ENCODE measurements around the gene NPIPA8. TPM values are rescaled to one million over a fixed set of nuclear protein-coding genes. Genes with fewer than 3 reads are reported as not detected.
"Not testable (repeated sequence)": the region's sequence is repeated elsewhere in the genome, so short reads cannot be mapped to it uniquely, and the experiment has no call there.

The NPIPA8 gene
- total RNA-seq (2014; rRNA removed; shearing (Covaris generic)): 16.7 TPM in 1 of 2 replicates, not detected in the other
- polyA plus RNA-seq (2016; fragmentation: Nextera tagmentation; extraction: Ambion mirVana): not detected in 2 replicates
- long read RNA-seq: 0 reads

DNA sequence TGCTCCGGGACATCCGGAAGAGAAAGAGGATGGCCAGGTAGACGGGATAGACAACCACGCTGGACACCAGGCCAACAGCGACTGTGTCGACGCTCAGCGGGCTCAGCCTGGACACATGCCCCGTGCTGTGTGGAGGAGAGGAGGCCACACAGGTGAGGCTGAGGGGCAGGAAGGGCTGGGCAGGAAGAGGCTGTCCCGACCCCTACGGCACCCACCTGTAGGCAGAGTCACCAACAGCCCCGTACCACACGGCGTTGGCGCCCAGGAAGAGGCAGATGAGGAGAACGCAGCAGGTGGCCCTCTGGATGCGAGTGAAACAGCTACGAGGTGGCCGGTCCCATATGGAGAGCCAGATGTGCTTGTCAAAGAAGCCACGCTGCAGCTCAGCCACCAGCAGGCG lies at the start of gene NPIPA8:
Gene NPIPA8 (minus strand): TSS at position 101 of the 400 bp plus-strand sequence. CDS start 4,074 bp downstream, outside the sequence.
- H2AFZ ChIP-seq; H3F3A ChIP-seq (replicated peaks; ENCODE audit: low read depth); H3K4me2 ChIP-seq; DNase-seq (ENCODE audit: low spot score); H3K4me1 Mint-ChIP-seq; H3K4me1 ChIP-seq (ENCODE audit: insufficient read depth); H3K9me2 ChIP-seq (ENCODE audit: insufficient read depth); H3K4me3 Mint-ChIP-seq; H3K9me3 Mint-ChIP-seq; H4K20me1 ChIP-seq (replicated peaks; ENCODE audit: insufficient read depth); H3K27me3 Mint-ChIP-seq (ENCODE audit: insufficient read depth, low read depth, poor library complexity); H3K27ac Mint-ChIP-seq; ATAC-seq; H3K27me3 ChIP-seq (ENCODE audit: insufficient read depth); H3K27ac ChIP-seq (ENCODE audit: low read depth); H3K4me3 ChIP-seq; H3K36me3 ChIP-seq (ENCODE audit: insufficient read depth); H3K36me3 Mint-ChIP-seq (ENCODE audit: low read depth); H3K79me2 ChIP-seq (replicated peaks; ENCODE audit: insufficient read depth): not testable (repeated sequence)

DNA sequence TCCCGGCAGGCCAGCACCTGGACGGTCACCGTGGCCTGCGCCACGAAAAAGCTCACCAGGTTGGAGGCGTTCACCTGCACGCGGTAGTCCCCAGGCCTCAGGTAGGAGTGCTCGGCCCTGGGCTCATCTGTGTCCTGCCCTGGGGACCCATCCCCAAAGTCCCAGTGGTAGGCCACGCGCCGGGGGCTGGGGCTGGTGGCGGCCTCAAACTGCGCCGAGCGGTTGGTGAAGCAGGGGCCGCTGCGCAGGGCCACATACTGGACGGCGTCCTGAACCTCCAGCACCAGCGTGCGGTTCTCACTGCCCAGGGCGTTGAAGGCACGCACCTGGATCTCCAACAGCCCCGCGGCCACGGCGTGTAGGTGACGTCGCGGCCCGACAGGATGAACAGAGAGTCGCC lies 48.7 kb upstream of the NPIPA8 start:
- not testable (repeated sequence) for H3K4me1 ChIP-seq (ENCODE audit: insufficient read depth); H3K9me2 ChIP-seq (ENCODE audit: insufficient read depth); H3K4me3 Mint-ChIP-seq; H3K27me3 ChIP-seq (ENCODE audit: insufficient read depth); H3K4me3 ChIP-seq; H3K4me2 ChIP-seq; H3F3A ChIP-seq (replicated peaks; ENCODE audit: low read depth); H3K9me3 Mint-ChIP-seq; H4K20me1 ChIP-seq (replicated peaks; ENCODE audit: insufficient read depth); H3K4me1 Mint-ChIP-seq; H3K27ac Mint-ChIP-seq; H3K36me3 ChIP-seq (ENCODE audit: insufficient read depth); H3K79me2 ChIP-seq (replicated peaks; ENCODE audit: insufficient read depth); ATAC-seq; H3K36me3 Mint-ChIP-seq (ENCODE audit: low read depth); DNase-seq (ENCODE audit: low spot score); H3K27me3 Mint-ChIP-seq (ENCODE audit: insufficient read depth, low read depth, poor library complexity); H2AFZ ChIP-seq; H3K27ac ChIP-seq (ENCODE audit: low read depth)

DNA sequence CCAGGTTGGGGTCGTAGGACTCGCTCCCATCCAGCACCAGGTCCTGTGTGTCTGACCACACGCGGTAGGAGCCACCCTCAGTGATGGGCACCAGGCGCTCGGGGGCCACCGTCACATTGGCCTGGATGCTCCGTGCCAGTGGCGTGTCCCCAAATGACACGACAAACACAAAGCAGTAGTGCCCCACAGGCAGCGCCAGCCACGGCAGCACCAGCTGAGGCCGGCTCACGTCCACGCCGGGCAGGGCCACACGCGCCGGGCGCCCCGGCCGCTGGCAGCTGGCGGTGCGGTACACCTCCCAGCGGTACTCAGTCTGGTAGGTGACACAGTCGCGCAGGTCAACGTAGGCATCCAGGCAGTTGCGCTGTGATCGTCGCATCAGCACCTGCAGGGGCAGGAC lies 48.3 kb upstream of the NPIPA8 start:
- H3K4me1 ChIP-seq (ENCODE audit: insufficient read depth); H3K9me2 ChIP-seq (ENCODE audit: insufficient read depth); H4K20me1 ChIP-seq (replicated peaks; ENCODE audit: insufficient read depth); H3K27me3 Mint-ChIP-seq (ENCODE audit: insufficient read depth, low read depth, poor library complexity); H3K4me3 Mint-ChIP-seq; DNase-seq (ENCODE audit: low spot score); H3K4me3 ChIP-seq; H3F3A ChIP-seq (replicated peaks; ENCODE audit: low read depth); H3K79me2 ChIP-seq (replicated peaks; ENCODE audit: insufficient read depth); H2AFZ ChIP-seq; H3K36me3 Mint-ChIP-seq (ENCODE audit: low read depth); ATAC-seq; H3K27ac Mint-ChIP-seq; H3K4me1 Mint-ChIP-seq; H3K27me3 ChIP-seq (ENCODE audit: insufficient read depth); H3K9me3 Mint-ChIP-seq; H3K4me2 ChIP-seq; H3K27ac ChIP-seq (ENCODE audit: low read depth); H3K36me3 ChIP-seq (ENCODE audit: insufficient read depth): not testable (repeated sequence)

DNA sequence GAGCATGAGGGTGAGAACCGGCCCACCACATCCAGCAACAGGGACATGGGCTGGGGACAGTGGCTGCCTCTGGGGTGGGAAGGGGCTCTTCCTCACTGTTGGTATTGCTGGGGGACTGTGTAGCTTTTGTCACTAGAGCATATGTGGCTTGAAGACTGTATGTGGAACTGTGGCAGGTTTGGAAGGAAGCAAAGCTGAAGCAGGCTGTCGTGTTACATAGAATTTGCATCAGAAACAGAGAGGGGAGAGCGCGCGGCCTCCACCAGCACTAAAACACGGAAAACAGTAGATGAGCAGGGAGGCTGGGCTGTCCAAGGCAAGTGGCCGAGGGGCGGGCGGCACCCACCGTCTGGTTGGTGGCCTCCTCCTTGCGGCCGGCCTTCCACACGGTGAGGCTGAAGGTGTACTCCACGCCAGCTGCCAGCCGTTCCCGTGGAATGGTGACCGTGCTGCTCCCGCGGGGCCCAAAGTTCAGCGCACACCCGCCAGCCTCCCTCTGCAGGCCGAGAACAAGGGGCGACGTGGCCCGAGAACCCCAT lies 47.6 kb upstream of the NPIPA8 start:
- not testable (repeated sequence) for H3K4me3 Mint-ChIP-seq; H3K27ac Mint-ChIP-seq; H3K9me3 Mint-ChIP-seq; ATAC-seq; H3K9me2 ChIP-seq (ENCODE audit: insufficient read depth); H3F3A ChIP-seq (replicated peaks; ENCODE audit: low read depth); H3K27ac ChIP-seq (ENCODE audit: low read depth); H3K36me3 ChIP-seq (ENCODE audit: insufficient read depth); H3K27me3 ChIP-seq (ENCODE audit: insufficient read depth); H3K4me1 ChIP-seq (ENCODE audit: insufficient read depth); H2AFZ ChIP-seq; H3K36me3 Mint-ChIP-seq (ENCODE audit: low read depth); H3K4me2 ChIP-seq; H3K4me1 Mint-ChIP-seq; H3K79me2 ChIP-seq (replicated peaks; ENCODE audit: insufficient read depth); H3K4me3 ChIP-seq; H3K27me3 Mint-ChIP-seq (ENCODE audit: insufficient read depth, low read depth, poor library complexity); H4K20me1 ChIP-seq (replicated peaks; ENCODE audit: insufficient read depth); DNase-seq (ENCODE audit: low spot score)

DNA sequence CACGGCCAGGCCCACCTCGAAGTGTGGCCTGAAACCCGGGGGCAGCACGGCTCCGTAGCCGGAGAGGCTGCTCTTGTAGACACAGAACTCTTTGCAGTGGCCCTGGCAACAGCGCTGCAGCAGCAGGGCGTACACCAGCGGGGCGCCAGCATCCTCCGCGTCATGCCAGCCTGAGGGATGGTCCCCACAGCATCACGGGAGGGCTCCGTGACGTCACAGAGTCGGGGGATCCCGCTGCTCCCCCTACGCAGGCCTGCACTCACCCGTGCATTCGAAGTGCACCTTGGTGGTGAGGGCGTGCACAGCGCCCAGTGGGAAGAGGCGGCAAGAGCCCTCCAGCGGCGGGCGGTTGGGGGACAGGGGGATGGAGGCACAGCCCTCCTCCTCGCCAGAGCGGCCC lies 46.2 kb upstream of the NPIPA8 start:
- H3K36me3 Mint-ChIP-seq (ENCODE audit: low read depth); H3K27ac Mint-ChIP-seq; H3K36me3 ChIP-seq (ENCODE audit: insufficient read depth); H3F3A ChIP-seq (replicated peaks; ENCODE audit: low read depth); H3K4me1 ChIP-seq (ENCODE audit: insufficient read depth); ATAC-seq; H3K9me3 Mint-ChIP-seq; H3K4me3 Mint-ChIP-seq; H3K4me2 ChIP-seq; H3K4me1 Mint-ChIP-seq; H4K20me1 ChIP-seq (replicated peaks; ENCODE audit: insufficient read depth); H3K4me3 ChIP-seq; H3K27me3 ChIP-seq (ENCODE audit: insufficient read depth); DNase-seq (ENCODE audit: low spot score); H2AFZ ChIP-seq; H3K79me2 ChIP-seq (replicated peaks; ENCODE audit: insufficient read depth); H3K27ac ChIP-seq (ENCODE audit: low read depth); H3K9me2 ChIP-seq (ENCODE audit: insufficient read depth); H3K27me3 Mint-ChIP-seq (ENCODE audit: insufficient read depth, low read depth, poor library complexity): not testable (repeated sequence)

DNA sequence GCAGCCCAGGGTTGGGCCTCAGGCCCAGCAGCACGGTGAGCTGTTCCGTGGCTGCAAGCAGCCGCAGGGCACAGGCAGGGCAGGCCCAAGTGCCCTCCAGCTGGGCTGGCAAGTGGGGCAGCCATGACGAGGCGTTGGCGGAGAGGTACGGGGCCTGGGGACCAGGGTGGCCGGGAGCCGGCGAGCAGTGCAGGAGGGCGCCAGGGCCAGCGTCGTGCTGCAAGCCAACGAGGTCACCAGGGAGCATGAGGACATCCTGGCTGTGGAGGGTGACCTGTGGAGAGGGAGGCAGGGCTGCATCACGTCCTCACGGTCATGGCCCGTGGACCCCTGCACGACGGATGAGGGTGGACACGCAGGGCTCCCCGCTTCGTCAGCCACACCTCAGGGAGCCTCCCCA lies 11.2 kb upstream of the NPIPA8 start:
- H3K27me3 ChIP-seq (ENCODE audit: insufficient read depth); H3K36me3 Mint-ChIP-seq (ENCODE audit: low read depth); H4K20me1 ChIP-seq (replicated peaks; ENCODE audit: insufficient read depth); DNase-seq (ENCODE audit: low spot score); H3K27me3 Mint-ChIP-seq (ENCODE audit: insufficient read depth, low read depth, poor library complexity); H3K4me1 ChIP-seq (ENCODE audit: insufficient read depth); H2AFZ ChIP-seq; H3K79me2 ChIP-seq (replicated peaks; ENCODE audit: insufficient read depth); H3K27ac ChIP-seq (ENCODE audit: low read depth); H3K36me3 ChIP-seq (ENCODE audit: insufficient read depth); H3F3A ChIP-seq (replicated peaks; ENCODE audit: low read depth); H3K4me2 ChIP-seq; H3K4me3 ChIP-seq; H3K4me1 Mint-ChIP-seq; ATAC-seq; H3K9me2 ChIP-seq (ENCODE audit: insufficient read depth); H3K27ac Mint-ChIP-seq; H3K9me3 Mint-ChIP-seq; H3K4me3 Mint-ChIP-seq: not testable (repeated sequence)

DNA sequence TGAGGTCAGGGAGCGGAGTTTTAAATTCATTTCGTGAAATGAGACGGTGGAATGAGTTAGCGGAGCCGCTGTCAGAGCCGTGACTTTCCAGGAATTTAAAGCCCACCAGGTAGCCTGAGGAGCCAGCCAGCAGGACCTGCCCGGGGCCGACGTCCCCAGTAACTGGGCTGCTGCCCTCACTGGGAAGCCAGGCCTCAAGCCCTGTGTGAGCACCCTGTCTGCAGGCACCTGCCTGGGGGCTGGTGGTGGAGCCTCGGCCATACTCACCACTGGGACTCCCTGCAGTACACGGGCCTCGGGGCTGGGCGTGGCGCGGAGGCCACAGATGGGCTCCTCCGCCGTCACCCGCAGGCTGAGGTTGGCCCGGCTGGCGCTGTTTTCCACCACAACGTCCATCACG lies 10.5 kb upstream of the NPIPA8 start:
- ATAC-seq; H4K20me1 ChIP-seq (replicated peaks; ENCODE audit: insufficient read depth); H2AFZ ChIP-seq; H3K27ac Mint-ChIP-seq; H3K27ac ChIP-seq (ENCODE audit: low read depth); H3K36me3 ChIP-seq (ENCODE audit: insufficient read depth); H3F3A ChIP-seq (replicated peaks; ENCODE audit: low read depth); H3K4me1 Mint-ChIP-seq; H3K9me3 Mint-ChIP-seq; H3K4me3 ChIP-seq; H3K79me2 ChIP-seq (replicated peaks; ENCODE audit: insufficient read depth); H3K4me3 Mint-ChIP-seq; H3K4me1 ChIP-seq (ENCODE audit: insufficient read depth); H3K4me2 ChIP-seq; H3K9me2 ChIP-seq (ENCODE audit: insufficient read depth); H3K36me3 Mint-ChIP-seq (ENCODE audit: low read depth); H3K27me3 ChIP-seq (ENCODE audit: insufficient read depth); H3K27me3 Mint-ChIP-seq (ENCODE audit: insufficient read depth, low read depth, poor library complexity); DNase-seq (ENCODE audit: low spot score): not testable (repeated sequence)
